ENCODE measurements around the gene RTN4.

DNA sequence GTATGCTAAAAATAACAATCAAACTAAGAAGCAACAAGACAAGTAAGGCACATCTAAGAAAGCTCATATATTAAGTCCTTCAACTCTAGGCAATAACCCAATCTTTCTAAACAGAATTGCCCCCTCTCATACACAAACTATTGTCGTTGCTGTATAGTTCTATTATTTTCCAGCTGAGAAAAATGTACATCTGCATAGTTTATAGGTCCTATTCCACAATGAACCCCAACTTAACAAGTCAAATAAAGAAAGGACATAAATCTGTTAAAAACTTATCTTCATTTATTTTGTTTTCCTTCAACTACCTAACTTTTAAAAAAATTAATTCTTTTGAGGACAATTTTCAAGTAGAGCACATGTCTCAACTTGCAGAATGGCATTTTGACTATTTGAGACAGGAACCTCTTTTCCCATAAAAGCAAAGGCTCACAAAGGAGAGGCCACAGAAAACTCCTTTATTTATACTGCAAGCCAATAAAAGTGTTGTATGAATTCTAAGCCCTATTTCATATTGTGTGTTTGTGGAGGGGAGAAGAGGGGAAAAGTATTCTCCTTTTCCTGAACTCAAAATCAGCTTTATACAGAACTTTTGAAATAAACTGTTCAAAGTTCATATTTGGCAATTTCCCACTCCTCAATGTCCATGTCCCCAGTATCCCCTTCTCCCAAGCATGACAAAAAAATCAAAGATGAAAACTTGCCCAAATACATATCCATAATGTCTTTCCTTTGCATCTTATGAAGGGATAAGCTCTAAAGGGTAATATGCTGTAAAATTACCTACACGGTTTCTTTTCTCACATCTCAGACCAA, 37.4 kb downstream of the RTN4 start:
- TF ChIP-seq, protein P1, sequence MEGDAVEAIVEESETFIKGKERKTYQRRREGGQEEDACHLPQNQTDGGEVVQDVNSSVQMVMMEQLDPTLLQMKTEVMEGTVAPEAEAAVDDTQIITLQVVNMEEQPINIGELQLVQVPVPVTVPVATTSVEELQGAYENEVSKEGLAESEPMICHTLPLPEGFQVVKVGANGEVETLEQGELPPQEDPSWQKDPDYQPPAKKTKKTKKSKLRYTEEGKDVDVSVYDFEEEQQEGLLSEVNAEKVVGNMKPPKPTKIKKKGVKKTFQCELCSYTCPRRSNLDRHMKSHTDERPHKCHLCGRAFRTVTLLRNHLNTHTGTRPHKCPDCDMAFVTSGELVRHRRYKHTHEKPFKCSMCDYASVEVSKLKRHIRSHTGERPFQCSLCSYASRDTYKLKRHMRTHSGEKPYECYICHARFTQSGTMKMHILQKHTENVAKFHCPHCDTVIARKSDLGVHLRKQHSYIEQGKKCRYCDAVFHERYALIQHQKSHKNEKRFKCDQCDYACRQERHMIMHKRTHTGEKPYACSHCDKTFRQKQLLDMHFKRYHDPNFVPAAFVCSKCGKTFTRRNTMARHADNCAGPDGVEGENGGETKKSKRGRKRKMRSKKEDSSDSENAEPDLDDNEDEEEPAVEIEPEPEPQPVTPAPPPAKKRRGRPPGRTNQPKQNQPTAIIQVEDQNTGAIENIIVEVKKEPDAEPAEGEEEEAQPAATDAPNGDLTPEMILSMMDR (IDR thresholded peaks at IDR 0.05; ENCODE audit: low read depth, low read length), result no peak
- TF ChIP-seq EZH2phosphoT487 (IDR thresholded peaks at IDR 0.05; ENCODE audit: low read depth), result no peak

All from OCI-LY3 (cell line).